Ishikawa (cell line): ENCODE results near the gene PACSIN2.

Experiments
- CEBPB ChIP-seq: IDR thresholded peaks from 2 replicates; pipeline ENCODE4 v1.6.1; 2012
- TAF1 ChIP-seq: IDR thresholded peaks from 2 replicates; pipeline ENCODE4 v1.6.1; 2012; ENCODE audit warnings: low read depth, mild to moderate bottlenecking
- ZBTB7A ChIP-seq: IDR thresholded peaks from 2 replicates; pipeline ENCODE4 v1.6.1; 2012; ENCODE audit warnings: low read depth

GRCh38 chr22:42879371-42880021 lies 135.5 kb downstream of the PACSIN2 start:
- TF ChIP-seq TAF1 (no peak), CEBPB (no peak), ZBTB7A (no peak)
